IMR-90 (cell line): ENCODE data around the gene CEP63. TPM values are rescaled to one million over a fixed set of nuclear protein-coding genes. Genes with fewer than 3 reads are reported as not detected.

Experiments
- ATAC-seq: fragments of 200-7000 bp; cut with Tn5 transposase; 2 replicates; pipeline ENCODE4 v1.9.1; 2020; ENCODE audit warnings: low read depth, mild to moderate bottlenecking, moderate library complexity
- BruUV-seq: library from RNA; stranded (reverse); fragments of 400-500 nt; replicated peaks from 2 replicates; lab custom pipeline; 2021; lab: Mats Ljungman, UMichigan
- CTCF ChIA-PET: fragments of 300-600 bp; formaldehyde crosslinking; extraction: SDS; loops from one replicate; lab custom pipeline; 2021; ENCODE audit warnings: antibody characterized with exemption; lab: Yijun Ruan, JAX
- POLR2A ChIA-PET: fragments of 300-600 bp; sonication (Branson Sonifier 250); formaldehyde crosslinking; loops from one replicate; lab custom pipeline; 2022; ENCODE audit warnings: antibody characterized with exemption; ENCODE audit not compliant: unreplicated experiment; lab: Charles Lee
- DNase-seq: peaks from one replicate; pipeline ENCODE4 v3.0.0; 2013
- H2AFZ ChIP-seq: replicated peaks from 2 replicates; pipeline ENCODE3; 2013; ENCODE audit warnings: low read length, mild to moderate bottlenecking; ENCODE audit not compliant: poor library complexity
- H2AK5ac ChIP-seq: 2 replicates; pipeline ENCODE4 v1.6.1; 2013; ENCODE audit warnings: low read depth, low read length, inconsistent platforms
- H2AK9ac ChIP-seq: replicated peaks from 2 replicates; pipeline ENCODE3; 2013; ENCODE audit warnings: mild to moderate bottlenecking, low read depth, low read length, moderate library complexity; ENCODE audit not compliant: poor library complexity
- H2BK120ac ChIP-seq: 2 replicates; pipeline ENCODE4 v1.6.1; 2013; ENCODE audit warnings: low read depth, low read length, inconsistent platforms
- H2BK15ac ChIP-seq: 3 replicates; pipeline ENCODE4 v1.6.1; 2013; ENCODE audit warnings: low read depth, low read length, inconsistent platforms
- H2BK20ac ChIP-seq: 2 replicates; pipeline ENCODE4 v1.6.1; 2013; ENCODE audit warnings: low read depth, mild to moderate bottlenecking, inconsistent platforms, low read length, moderate library complexity
- H2BK5ac ChIP-seq: 2 replicates; pipeline ENCODE4 v1.6.1; 2013; ENCODE audit warnings: mild to moderate bottlenecking, low read depth, low read length, inconsistent platforms; ENCODE audit not compliant: poor library complexity, severe bottlenecking
- H3K14ac ChIP-seq: replicated peaks from 2 replicates; pipeline ENCODE4 v1.6.1; 2013; ENCODE audit warnings: low read depth, low read length, inconsistent platforms
- H3K18ac ChIP-seq: 2 replicates; pipeline ENCODE4 v1.6.1; 2013; ENCODE audit warnings: low read depth, low read length, control low read depth
- H3K23ac ChIP-seq: 2 replicates; pipeline ENCODE4 v1.6.1; 2013; ENCODE audit warnings: low read depth, low read length, inconsistent platforms
- H3K27ac ChIP-seq: 2 replicates; pipeline ENCODE4 v1.5.1; 2013; ENCODE audit warnings: mild to moderate bottlenecking, control low read depth, low read length; ENCODE audit not compliant: insufficient read depth
- H3K27me3 ChIP-seq: 2 replicates; pipeline ENCODE4 v1.6.1; 2013; ENCODE audit warnings: low read length; ENCODE audit not compliant: control insufficient read depth, insufficient read depth
- H3K36me3 ChIP-seq: 2 replicates; pipeline ENCODE4 v1.6.1; 2013; ENCODE audit warnings: low read length, mixed read lengths; ENCODE audit not compliant: control insufficient read depth, insufficient read depth
- H3K4ac ChIP-seq: 2 replicates; pipeline ENCODE4 v1.6.1; 2013; ENCODE audit warnings: low read depth, low read length, inconsistent platforms
- H3K4me1 ChIP-seq: 2 replicates; pipeline ENCODE4 v1.6.1; 2013; ENCODE audit warnings: low read length, mixed read lengths; ENCODE audit not compliant: control insufficient read depth, insufficient read depth
- H3K4me2 ChIP-seq: 2 replicates; pipeline ENCODE4 v1.6.1; 2013; ENCODE audit warnings: low read depth, mild to moderate bottlenecking, control low read depth, low read length, moderate library complexity
- H3K4me3 ChIP-seq: 2 replicates; pipeline ENCODE4 v1.5.1; 2013; ENCODE audit warnings: low read depth, mild to moderate bottlenecking, control low read depth, low read length, moderate library complexity; ENCODE audit not compliant: insufficient read depth
- H3K56ac ChIP-seq: 2 replicates; pipeline ENCODE4 v1.6.1; 2013; ENCODE audit warnings: low read length, inconsistent platforms; ENCODE audit not compliant: insufficient read depth; ENCODE audit errors: extremely low read depth
- H3K79me1 ChIP-seq, 2 experiments: 2 replicates each; pipeline ENCODE4 v1.6.1; 2013; ENCODE audit warnings: low read length in 2 of 2, inconsistent platforms in 1 of 2, low read depth in 1 of 2
- H3K9ac ChIP-seq: 2 replicates; pipeline ENCODE4 v1.6.1; 2013; ENCODE audit warnings: low read depth, low read length, control low read depth
- H3K9me1 ChIP-seq: 2 replicates; pipeline ENCODE4 v1.6.1; 2013; ENCODE audit warnings: low read length, inconsistent platforms; ENCODE audit not compliant: insufficient read depth
- H3K9me3 ChIP-seq: 2 replicates; pipeline ENCODE4 v1.6.1; 2013; ENCODE audit warnings: low read length; ENCODE audit not compliant: control insufficient read depth, insufficient read depth
- H4K20me1 ChIP-seq: 2 replicates; pipeline ENCODE4 v1.6.1; 2013; ENCODE audit warnings: low read length, inconsistent platforms; ENCODE audit not compliant: insufficient read depth
- H4K5ac ChIP-seq: 2 replicates; pipeline ENCODE4 v1.6.1; 2013; ENCODE audit warnings: mild to moderate bottlenecking, low read depth, low read length, control low read depth
- H4K8ac ChIP-seq, 2 experiments: 2 replicates each; pipeline ENCODE4 v1.6.1; 2013; ENCODE audit warnings: low read depth in 2 of 2, low read length in 2 of 2, control low read depth in 1 of 2, inconsistent platforms in 1 of 2
- H4K91ac ChIP-seq: 2 replicates; pipeline ENCODE4 v1.6.1; 2013; ENCODE audit warnings: low read depth, low read length, inconsistent platforms; ENCODE audit not compliant: insufficient read depth
- BHLHE40 ChIP-seq: fragments of 150-350 bp; IDR thresholded peaks from 2 replicates; pipeline ENCODE4 v1.6.1; 2016; ENCODE audit warnings: mild to moderate bottlenecking, low read depth, low read length
- ELK1 ChIP-seq: fragments of 150-350 bp; IDR thresholded peaks from 2 replicates; pipeline ENCODE4 v1.6.1; 2016; ENCODE audit warnings: low read depth, mild to moderate bottlenecking, low read length, moderate library complexity, borderline replicate concordance
- FOS ChIP-seq: fragments of 150-350 bp; IDR thresholded peaks from 2 replicates; pipeline ENCODE4 v1.6.1; 2016; ENCODE audit warnings: low read depth, low read length
- MAFK ChIP-seq: IDR thresholded peaks from 2 replicates; pipeline ENCODE4 v1.6.1; 2012; ENCODE audit warnings: low read depth, low read length, improper control_type of control experiment
- MAZ ChIP-seq: IDR thresholded peaks from 2 replicates; pipeline ENCODE4 v1.6.1; 2012; ENCODE audit warnings: low read depth, mild to moderate bottlenecking, low read length, improper control_type of control experiment, moderate library complexity, borderline replicate concordance
- MXI1 ChIP-seq: IDR thresholded peaks from 2 replicates; pipeline ENCODE4 v1.6.1; 2012; ENCODE audit warnings: low read depth, mild to moderate bottlenecking, low read length, moderate library complexity, borderline replicate concordance
- NFE2L2 ChIP-seq: fragments of 150-350 bp; IDR thresholded peaks from 2 replicates; pipeline ENCODE4 v1.6.1; 2016; ENCODE audit warnings: low read depth, mild to moderate bottlenecking, low read length
- RCOR1 ChIP-seq: IDR thresholded peaks from 2 replicates; pipeline ENCODE4 v1.6.1; 2012; ENCODE audit warnings: mild to moderate bottlenecking, low read length, improper control_type of control experiment; ENCODE audit not compliant: insufficient replicate concordance
- RFX5 ChIP-seq: IDR thresholded peaks from 2 replicates; pipeline ENCODE4 v1.8.0; 2012; ENCODE audit warnings: low read depth, mild to moderate bottlenecking, low read length, moderate library complexity
- SMC3 ChIP-seq: fragments of 150-350 bp; IDR thresholded peaks from 2 replicates; pipeline ENCODE4 v1.6.1; 2016; ENCODE audit warnings: low read depth, mild to moderate bottlenecking, antibody characterized with exemption, low read length, moderate library complexity
- WGBS, 2 experiments: methylation state at CpG; one replicate each; pipeline versions ENCODE4 v1.1.5 to v1.1.7; 2013; ENCODE audit warnings: missing lambda C conversion rate in 2 of 2; ENCODE audit not compliant: insufficient read length in 1 of 2; ENCODE audit errors: extremely low coverage in 2 of 2; 5-methylcytosine and 5-hydroxymethylcytosine counted together
- dilution Hi-C: fragments of 300-500 bp; cut with HindIII; formaldehyde crosslinking; loops from one replicate; pipeline ENCODE4 v1.14.3; 2018; ENCODE audit warnings: low sequenced_read_pairs; ENCODE audit not compliant: unreplicated experiment
- in situ Hi-C: fragments of 300-500 bp; cut with MboI; formaldehyde crosslinking; loops from 3 replicates; pipeline ENCODE4 v1.14.3; 2019; ENCODE audit warnings: low sequenced_read_pairs, inconsistent platforms, mixed read lengths
- intact Hi-C: fragments of 100-400 bp; cut with micrococcal nuclease; formaldehyde crosslinking; loops from 2 replicates; pipeline ENCODE4 v1.10.0; 2022
- polyA plus RNA-seq, 3 experiments: library from polyadenylated mRNA; depleted of rRNA; stranded (reverse); fragments of >200 nt; gene quantifications; 2 replicates each; pipeline ENCODE4 v1.2.3, GENCODE V29; 2012; ENCODE audit warnings: low replicate concordance in 1 of 3
- total RNA-seq: library from RNA; depleted of rRNA; stranded (reverse); fragments of >200 nt; gene quantifications from 2 replicates; pipeline ENCODE4 v1.2.3, GENCODE V29; 2012

Gene CEP63
- total and polyA plus RNA-seq, 2 of the 4 experiments (the other 2 are of a cell fraction), result 6.5 to 9.1 TPM

- intact Hi-C loops, result no loop called here
- CTCF ChIA-PET, result no interaction called here
Observed at GRCh38 chr3:134576831-134577230, 91.0 kb downstream of the CEP63 start.

More at GRCh38 chr3:134576831-134577230, 91.0 kb downstream of the CEP63 start:
- Histone ChIP-seq H3K27me3 (no peaks in the 10 kb centered on the region), H3K14ac (no peak overlapping the region), H4K20me1 (no peaks in the 10 kb centered on the region), H2BK120ac (no peak overlapping the region), H3K27ac (no peak overlapping the region), H3K56ac (no peak overlapping the region), H2BK20ac (no peak overlapping the region), H2AK5ac (no peak overlapping the region), H3K9ac (no peak overlapping the region), H3K4me3 (no peak overlapping the region), H2AFZ (no peak overlapping the region), H3K4me1 (no peaks in the 10 kb centered on the region), H3K18ac (no peak overlapping the region), H2AK9ac (no peak overlapping the region), H2BK15ac (no peak overlapping the region), H3K9me1 (no peaks in the 10 kb centered on the region), H4K8ac (no peak overlapping the region), H2BK5ac (no peak overlapping the region), H3K23ac (no peak overlapping the region), H4K91ac (no peak overlapping the region), H3K4ac (no peak overlapping the region), H3K4me2 (no peak overlapping the region), H3K9me3 (no peaks in the 10 kb centered on the region), H4K5ac (no peak overlapping the region), H3K79me1 (no peaks in the 10 kb centered on the region), H3K36me3 (no peaks in the 10 kb centered on the region)
- DNase-seq (no peak), ATAC-seq (no peak)
- WGBS, 2 experiments, result no CpG with 5 or more reads among the region's 3 CpGs
- POLR2A ChIA-PET, result interaction anchor here (0.7 kb wide), 1 partner anchor 1809 kb away, joined by 16 read pairs; no protein-coding TSS in a partner anchor
- no TSS peak for BruUV-seq
- dilution Hi-C loops (no loop called here), in situ Hi-C loops (no loop called here)
- TF ChIP-seq NFE2L2, result no peak
- TF ChIP-seq RFX5, result no peak
- no peak for TF ChIP-seq FOS
- no peak for TF ChIP-seq MXI1
- no peak for TF ChIP-seq ELK1
- no peak for TF ChIP-seq SMC3
- no peak for TF ChIP-seq BHLHE40
- no peak for TF ChIP-seq RCOR1
- no peak for TF ChIP-seq MAZ
- no peak for TF ChIP-seq MAFK
